Suprapubic skin (tissue), 3 donors: Measurements from ENCODE around the gene PFDN5.

Source experiments
- EP300 ChIP-seq: sonication (generic); formaldehyde crosslinking; IDR thresholded peaks from one replicate; pipeline ENCODE4 v1.6.1; 2017; ENCODE audit warnings: antibody characterized with exemption
- POLR2A ChIP-seq, 2 donors: fragments of 450-650 bp; IDR thresholded peaks; one replicate each; pipeline ENCODE4 v1.6.1; 2017; ENCODE audit warnings: antibody characterized with exemption in 2 of 2, mild to moderate bottlenecking in 2 of 2, moderate library complexity in 2 of 2
- TF ChIP-seq, protein P1 (sequence below), 2 donors: fragments of 200-600 bp in 1 of 2; fragments of 450-650 bp in 1 of 2; sonication (generic) in 1 of 2; IDR thresholded peaks; one replicate each; pipeline ENCODE4 v1.5.1; 2016 to 2019; ENCODE audit warnings: antibody characterized with exemption in 2 of 2, mild to moderate bottlenecking in 1 of 2, moderate library complexity in 1 of 2

DNA sequence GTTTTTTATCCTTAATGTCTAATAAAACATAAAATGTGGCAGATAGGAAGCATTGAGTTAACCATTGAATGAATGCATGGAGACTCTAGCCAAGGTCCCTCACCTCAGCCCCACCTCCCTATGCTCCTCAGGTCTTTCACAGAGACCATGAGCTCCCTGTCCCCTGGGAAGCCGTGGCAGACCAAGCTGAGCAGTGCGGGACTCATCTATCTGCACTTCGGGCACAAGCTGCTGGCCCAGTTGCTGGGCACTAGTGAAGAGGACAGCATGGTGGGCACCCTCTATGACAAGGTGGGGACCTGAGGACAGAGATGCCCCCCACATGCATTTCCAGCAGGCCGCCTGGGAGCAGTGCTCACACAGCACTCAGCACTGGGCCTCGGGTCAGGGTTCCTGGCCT, 7.6 kb downstream of the PFDN5 start:
- TF ChIP-seq, protein P1, sequence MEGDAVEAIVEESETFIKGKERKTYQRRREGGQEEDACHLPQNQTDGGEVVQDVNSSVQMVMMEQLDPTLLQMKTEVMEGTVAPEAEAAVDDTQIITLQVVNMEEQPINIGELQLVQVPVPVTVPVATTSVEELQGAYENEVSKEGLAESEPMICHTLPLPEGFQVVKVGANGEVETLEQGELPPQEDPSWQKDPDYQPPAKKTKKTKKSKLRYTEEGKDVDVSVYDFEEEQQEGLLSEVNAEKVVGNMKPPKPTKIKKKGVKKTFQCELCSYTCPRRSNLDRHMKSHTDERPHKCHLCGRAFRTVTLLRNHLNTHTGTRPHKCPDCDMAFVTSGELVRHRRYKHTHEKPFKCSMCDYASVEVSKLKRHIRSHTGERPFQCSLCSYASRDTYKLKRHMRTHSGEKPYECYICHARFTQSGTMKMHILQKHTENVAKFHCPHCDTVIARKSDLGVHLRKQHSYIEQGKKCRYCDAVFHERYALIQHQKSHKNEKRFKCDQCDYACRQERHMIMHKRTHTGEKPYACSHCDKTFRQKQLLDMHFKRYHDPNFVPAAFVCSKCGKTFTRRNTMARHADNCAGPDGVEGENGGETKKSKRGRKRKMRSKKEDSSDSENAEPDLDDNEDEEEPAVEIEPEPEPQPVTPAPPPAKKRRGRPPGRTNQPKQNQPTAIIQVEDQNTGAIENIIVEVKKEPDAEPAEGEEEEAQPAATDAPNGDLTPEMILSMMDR (IDR thresholded peaks at IDR 0.05) = no peak
- no peak for TF ChIP-seq POLR2A (IDR thresholded peaks at IDR 0.05)
- no peak for TF ChIP-seq EP300
